A673 (cell line): Measurements from ENCODE around the gene ENTPD3. TPM values are rescaled to one million over a fixed set of nuclear protein-coding genes. Genes with fewer than 3 reads are reported as not detected.

Source experiments
- BruUV-seq: library from RNA; stranded (reverse); fragments of 400-500 nt; replicated peaks from 2 replicates; lab custom pipeline; 2021; lab: Mats Ljungman, UMichigan
- CTCF ChIA-PET: fragments of 300-600 bp; sonication (Branson Sonifier 250); formaldehyde crosslinking; loops from one replicate; lab custom pipeline; 2022; ENCODE audit warnings: antibody characterized with exemption; lab: Charles Lee
- POLR2A ChIA-PET: fragments of 300-600 bp; sonication (Branson Sonifier 250); formaldehyde crosslinking; loops from one replicate; lab custom pipeline; 2022; ENCODE audit warnings: antibody characterized with exemption; ENCODE audit not compliant: low non-redundant PET; lab: Charles Lee
- DNase-seq: peaks from one replicate; pipeline ENCODE4 v3.0.0-alpha.2; 2015; ENCODE audit warnings: low spot score
- H3K27ac ChIP-seq: fragments of 200-600 bp; sonication (generic); 2 replicates; pipeline ENCODE4 v1.5.1; 2016; ENCODE audit warnings: mixed run types, low read depth, mild to moderate bottlenecking, mixed read lengths, antibody characterized with exemption, low read length; ENCODE audit not compliant: poor library complexity, severe bottlenecking
- H3K27me3 ChIP-seq: fragments of 200-600 bp; sonication (generic); replicated peaks from 2 replicates; pipeline ENCODE4 v1.6.1; 2017; ENCODE audit warnings: mixed run types, low read depth, mild to moderate bottlenecking, mixed read lengths, antibody characterized with exemption, low read length; ENCODE audit not compliant: insufficient read depth, poor library complexity
- H3K36me3 ChIP-seq: fragments of 200-600 bp; sonication (generic); 2 replicates; pipeline ENCODE4 v1.6.1; 2016; ENCODE audit warnings: mixed run types, mild to moderate bottlenecking, mixed read lengths, antibody characterized with exemption, low read length; ENCODE audit not compliant: insufficient read depth, poor library complexity, severe bottlenecking
- H3K4me1 ChIP-seq: fragments of 200-600 bp; sonication (generic); 2 replicates; pipeline ENCODE4 v1.6.1; 2017; ENCODE audit warnings: mixed run types, mild to moderate bottlenecking, mixed read lengths, antibody characterized with exemption, low read length; ENCODE audit not compliant: insufficient read depth, poor library complexity, severe bottlenecking
- H3K4me3 ChIP-seq: fragments of 200-600 bp; sonication (generic); 2 replicates; pipeline ENCODE4 v1.5.1; 2016; ENCODE audit warnings: low read depth, mixed run types, mild to moderate bottlenecking, mixed read lengths, low read length; ENCODE audit not compliant: poor library complexity, severe bottlenecking
- H3K9me3 ChIP-seq: fragments of 200-600 bp; sonication (generic); 2 replicates; pipeline ENCODE4 v1.6.1; 2016; ENCODE audit warnings: mixed run types, low read depth, mild to moderate bottlenecking, mixed read lengths, antibody characterized with exemption, low read length; ENCODE audit not compliant: poor library complexity, severe bottlenecking
- CTCF ChIP-seq: fragments of 300-800, 200-600 bp; sonication (generic); conservative IDR thresholded peaks from 2 replicates; pipeline ENCODE4 v1.5.1; 2017; ENCODE audit warnings: low read depth, mild to moderate bottlenecking, antibody characterized with exemption, low read length, moderate library complexity, mixed read lengths
- EZH2 ChIP-seq: fragments of 200-600 bp; sonication (generic); IDR thresholded peaks from 2 replicates; pipeline ENCODE4 v1.6.1; 2017; ENCODE audit warnings: borderline replicate concordance, low read depth, mild to moderate bottlenecking, mixed read lengths, antibody characterized with exemption, low read length; ENCODE audit not compliant: poor library complexity, severe bottlenecking
- intact Hi-C: fragments of 100-400 bp; cut with micrococcal nuclease; formaldehyde crosslinking; loops from one replicate; pipeline ENCODE4 v1.10.0; 2022; ENCODE audit not compliant: unreplicated experiment
- total RNA-seq: library from RNA; stranded (reverse); gene quantifications from 2 replicates; pipeline ENCODE4 v1.2.3, GENCODE V29; 2021

ENTPD3 gene
- total RNA-seq, 1 experiment from 2014 or later, result 0.54 TPM

DNA sequence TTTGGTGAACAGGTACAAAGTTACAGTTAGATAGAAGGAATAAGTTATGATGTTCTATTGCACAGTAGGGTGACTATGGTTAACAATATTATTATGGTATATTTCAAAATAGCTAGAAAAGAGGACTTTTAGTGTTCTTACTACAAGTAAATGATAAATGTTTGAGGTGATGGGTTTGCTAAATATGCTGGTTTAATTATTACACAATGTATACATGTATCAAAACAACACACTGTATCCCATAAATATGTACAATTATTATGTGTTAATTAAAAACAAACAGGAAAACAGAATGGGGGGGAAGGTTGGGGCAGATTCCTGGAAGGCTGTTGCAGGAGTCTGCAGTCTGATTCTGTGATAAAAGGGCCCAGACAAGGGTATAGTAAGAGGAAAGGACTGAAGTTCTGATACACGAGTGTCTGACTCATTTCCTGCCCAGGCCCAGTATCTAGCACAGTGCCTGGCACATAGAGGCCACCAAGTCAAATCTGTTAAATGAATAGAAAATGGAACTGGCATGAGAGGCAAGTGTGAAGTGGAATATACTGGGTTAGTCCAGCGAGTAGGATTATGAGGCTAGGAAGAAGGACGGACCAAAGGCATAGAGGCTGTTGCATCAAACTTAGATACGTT lies 7.2 kb upstream of the ENTPD3 start:
- TF ChIP-seq CTCF, result no peak
- no peak for TF ChIP-seq EZH2
- ChIA-PET POLR2A (no interaction called here), CTCF (no interaction called here)
- no peaks in the 10 kb centered on the region for H3K36me3 ChIP-seq
- no peak for DNase-seq
- no peaks in the 10 kb centered on the region for H3K27me3 ChIP-seq
- H3K9me3 ChIP-seq, result no peaks in the 10 kb centered on the region
- intact Hi-C loops, result no loop called here
- no TSS peak for BruUV-seq
- no peak overlapping the region for H3K27ac ChIP-seq
- H3K4me3 ChIP-seq, result no peak overlapping the region
- no peaks in the 10 kb centered on the region for H3K4me1 ChIP-seq

GRCh38 chr3:40381904-40382616 lies 4.9 kb upstream of the ENTPD3 start:
- CTCF ChIA-PET, result no interaction called here
- POLR2A ChIA-PET, result no interaction called here
- no peaks in the 10 kb centered on the region for H3K9me3 ChIP-seq
- DNase-seq, result no peak
- intact Hi-C loops, result no loop called here
- H3K4me3 ChIP-seq, result no peak overlapping the region
- no peaks in the 10 kb centered on the region for H3K36me3 ChIP-seq
- TF ChIP-seq CTCF, result no peak
- TF ChIP-seq EZH2, result no peak
- no peaks in the 10 kb centered on the region for H3K27me3 ChIP-seq
- H3K4me1 ChIP-seq, result no peaks in the 10 kb centered on the region
- no TSS peak for BruUV-seq
- no peak overlapping the region for H3K27ac ChIP-seq

DNA sequence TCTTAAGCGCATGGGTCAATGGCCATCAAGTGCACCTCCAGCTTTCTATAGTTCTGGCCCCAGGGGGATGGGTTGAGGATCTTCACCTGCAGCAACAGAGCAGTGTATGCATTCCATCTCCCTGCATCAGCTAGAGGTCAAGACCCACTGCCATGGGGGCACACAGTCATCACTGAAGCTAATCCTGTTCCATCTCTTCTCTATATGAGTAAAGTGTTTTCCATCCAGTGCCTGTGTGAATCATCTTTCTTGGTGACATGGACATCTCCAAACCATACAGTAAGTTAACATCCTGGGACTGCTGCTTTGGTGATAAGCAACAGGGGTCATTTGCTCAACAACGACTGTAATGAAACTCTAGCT lies 4.4 kb upstream of the ENTPD3 start:
- Histone ChIP-seq H3K36me3 (no peaks in the 10 kb centered on the region), H3K27me3 (no peaks in the 10 kb centered on the region), H3K27ac (no peak overlapping the region), H3K4me3 (no peak overlapping the region), H3K9me3 (no peaks in the 10 kb centered on the region), H3K4me1 (no peaks in the 10 kb centered on the region)
- no peak for DNase-seq
- ChIA-PET POLR2A (no interaction called here), CTCF (no interaction called here)
- intact Hi-C loops, result no loop called here
- TF ChIP-seq CTCF, result no peak
- no peak for TF ChIP-seq EZH2
- no TSS peak for BruUV-seq
